PC-9 (cell line): ENCODE measurements around the gene PAK1IP1. TPM values are rescaled to one million over a fixed set of nuclear protein-coding genes. Genes with fewer than 3 reads are reported as not detected.
"Not testable (repeated sequence)": the region's sequence is repeated elsewhere in the genome, so short reads cannot be mapped to it uniquely, and the experiment has no call there.

ENCODE experiments used
- BruUV-seq: library from RNA; stranded (reverse); fragments of 400-500 nt; replicated peaks from 2 replicates; lab custom pipeline; 2021; lab: Mats Ljungman, UMichigan
- CTCF ChIA-PET: fragments of 300-600 bp; sonication (Branson Sonifier 250); formaldehyde crosslinking; loops from one replicate; lab custom pipeline; 2022; ENCODE audit warnings: antibody characterized with exemption; lab: Charles Lee
- POLR2A ChIA-PET: fragments of 300-600 bp; sonication (Branson Sonifier 250); formaldehyde crosslinking; loops from one replicate; lab custom pipeline; 2022; ENCODE audit warnings: antibody characterized with exemption; ENCODE audit not compliant: unreplicated experiment; lab: Charles Lee
- DNase-seq, 2 experiments: peaks; one replicate each; pipeline versions ENCODE4 v3.0.0 to v3.0.0-alpha.2; 2015 to 2022; ENCODE audit warnings: mixed read lengths in 1 of 2
- H2AFZ ChIP-seq: fragments of 200-600 bp; sonication (generic); 2 replicates; pipeline ENCODE4 v1.8.1; 2017; ENCODE audit warnings: antibody characterized with exemption
- H3F3A ChIP-seq: fragments of 200-600 bp; sonication (generic); 2 replicates; pipeline ENCODE4 v1.8.1; 2017; ENCODE audit warnings: antibody characterized with exemption, mild to moderate bottlenecking, low read depth; ENCODE audit not compliant: insufficient read depth
- H3K27ac ChIP-seq: fragments of 200-600 bp; sonication (generic); 2 replicates; pipeline ENCODE4 v1.6.1; 2016; ENCODE audit warnings: mixed run types
- H3K27me3 ChIP-seq: fragments of 200-600 bp; sonication (generic); 2 replicates; pipeline ENCODE4 v1.6.1; 2016; ENCODE audit warnings: low read depth, mixed run types; ENCODE audit not compliant: insufficient read depth
- H3K36me3 ChIP-seq: fragments of 200-600 bp; sonication (generic); 2 replicates; pipeline ENCODE4 v1.6.1; 2016; ENCODE audit warnings: low read depth, mixed run types
- H3K4me1 ChIP-seq: fragments of 200-600 bp; sonication (generic); replicated peaks from 2 replicates; pipeline ENCODE4 v1.6.1; 2016; ENCODE audit warnings: mixed run types; ENCODE audit not compliant: insufficient read depth
- H3K4me2 ChIP-seq: fragments of 200-600 bp; sonication (generic); 2 replicates; pipeline ENCODE4 v1.6.1; 2017; ENCODE audit warnings: mixed run types
- H3K4me3 ChIP-seq: fragments of 200-600 bp; sonication (generic); 2 replicates; pipeline ENCODE4 v1.6.1; 2016; ENCODE audit warnings: mixed run types
- H3K79me2 ChIP-seq: fragments of 200-600 bp; sonication (generic); 2 replicates; pipeline ENCODE4 v1.6.1; 2017; ENCODE audit warnings: low read depth, mixed run types
- H3K9me2 ChIP-seq: fragments of 200-600 bp; sonication (generic); 2 replicates; pipeline ENCODE4 v1.8.1; 2017; ENCODE audit warnings: mild to moderate bottlenecking; ENCODE audit not compliant: insufficient read depth
- H3K9me3 ChIP-seq: fragments of 200-600 bp; sonication (generic); 2 replicates; pipeline ENCODE4 v1.8.1; 2016; ENCODE audit warnings: low read depth; ENCODE audit not compliant: insufficient read depth
- H4K20me1 ChIP-seq: fragments of 200-600 bp; sonication (generic); 2 replicates; pipeline ENCODE4 v1.8.1; 2017; ENCODE audit not compliant: insufficient read depth
- EZH2 ChIP-seq: fragments of 200-600 bp; sonication (generic); IDR thresholded peaks from 2 replicates; pipeline ENCODE4 v1.8.0; 2017; ENCODE audit warnings: antibody characterized with exemption, low read depth
- intact Hi-C: fragments of 100-400 bp; cut with micrococcal nuclease; formaldehyde crosslinking; loops from one replicate; pipeline ENCODE4 v1.10.0; 2022; ENCODE audit not compliant: unreplicated experiment
- total RNA-seq: library from RNA; stranded (reverse); gene quantifications from 2 replicates; pipeline ENCODE4 v1.2.3, GENCODE V29; 2021
- TF ChIP-seq, protein P1 (sequence below): fragments of 200-600 bp; sonication (generic); conservative IDR thresholded peaks from 2 replicates; pipeline ENCODE4 v1.6.1; 2017; ENCODE audit warnings: mixed run types, antibody characterized with exemption, mild to moderate bottlenecking, moderate library complexity

The PAK1IP1 gene
- total RNA-seq, 1 experiment from 2014 or later = 15.2 TPM

DNA sequence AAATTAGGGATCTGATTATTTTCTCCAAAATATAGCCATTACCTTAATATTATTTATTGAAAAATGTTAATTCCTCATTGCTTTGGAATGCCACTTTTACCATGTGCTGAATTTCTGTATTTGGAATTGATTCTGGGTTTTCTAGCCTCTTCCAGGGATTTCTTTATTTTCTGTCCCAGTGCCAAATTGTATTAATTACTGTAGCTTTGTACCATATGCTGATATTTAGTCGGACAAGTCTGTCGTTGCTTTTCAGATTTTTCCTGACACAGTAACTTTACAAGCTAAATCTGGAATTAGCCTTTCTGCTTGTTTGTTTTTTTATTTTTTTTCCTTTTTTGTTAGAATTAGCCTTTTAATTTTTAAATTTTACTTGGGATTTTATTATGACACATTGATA is 42.0 kb downstream of the PAK1IP1 start:
- ChIA-PET CTCF (no interaction called here), POLR2A (no interaction called here)
- Histone ChIP-seq H3K79me2 (no peaks in the 10 kb centered on the region), H3K4me1 (peaks cover 10% of the 10 kb centered on the region), H3K4me2 (no peak overlapping the region), H3K9me3 (no peaks in the 10 kb centered on the region), H4K20me1 (no peaks in the 10 kb centered on the region), H2AFZ (no peak overlapping the region), H3F3A (peaks cover 16% of the 10 kb centered on the region), H3K4me3 (no peak overlapping the region), H3K36me3 (no peaks in the 10 kb centered on the region), H3K27me3 (no peaks in the 10 kb centered on the region), H3K27ac (no peak overlapping the region), H3K9me2 (no peaks in the 10 kb centered on the region)
- no peak for DNase-seq
- BruUV-seq = no TSS peak
- TF ChIP-seq EZH2 = no peak
- TF ChIP-seq, protein P1, sequence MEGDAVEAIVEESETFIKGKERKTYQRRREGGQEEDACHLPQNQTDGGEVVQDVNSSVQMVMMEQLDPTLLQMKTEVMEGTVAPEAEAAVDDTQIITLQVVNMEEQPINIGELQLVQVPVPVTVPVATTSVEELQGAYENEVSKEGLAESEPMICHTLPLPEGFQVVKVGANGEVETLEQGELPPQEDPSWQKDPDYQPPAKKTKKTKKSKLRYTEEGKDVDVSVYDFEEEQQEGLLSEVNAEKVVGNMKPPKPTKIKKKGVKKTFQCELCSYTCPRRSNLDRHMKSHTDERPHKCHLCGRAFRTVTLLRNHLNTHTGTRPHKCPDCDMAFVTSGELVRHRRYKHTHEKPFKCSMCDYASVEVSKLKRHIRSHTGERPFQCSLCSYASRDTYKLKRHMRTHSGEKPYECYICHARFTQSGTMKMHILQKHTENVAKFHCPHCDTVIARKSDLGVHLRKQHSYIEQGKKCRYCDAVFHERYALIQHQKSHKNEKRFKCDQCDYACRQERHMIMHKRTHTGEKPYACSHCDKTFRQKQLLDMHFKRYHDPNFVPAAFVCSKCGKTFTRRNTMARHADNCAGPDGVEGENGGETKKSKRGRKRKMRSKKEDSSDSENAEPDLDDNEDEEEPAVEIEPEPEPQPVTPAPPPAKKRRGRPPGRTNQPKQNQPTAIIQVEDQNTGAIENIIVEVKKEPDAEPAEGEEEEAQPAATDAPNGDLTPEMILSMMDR = no peak
- intact Hi-C loops = no loop called here

DNA sequence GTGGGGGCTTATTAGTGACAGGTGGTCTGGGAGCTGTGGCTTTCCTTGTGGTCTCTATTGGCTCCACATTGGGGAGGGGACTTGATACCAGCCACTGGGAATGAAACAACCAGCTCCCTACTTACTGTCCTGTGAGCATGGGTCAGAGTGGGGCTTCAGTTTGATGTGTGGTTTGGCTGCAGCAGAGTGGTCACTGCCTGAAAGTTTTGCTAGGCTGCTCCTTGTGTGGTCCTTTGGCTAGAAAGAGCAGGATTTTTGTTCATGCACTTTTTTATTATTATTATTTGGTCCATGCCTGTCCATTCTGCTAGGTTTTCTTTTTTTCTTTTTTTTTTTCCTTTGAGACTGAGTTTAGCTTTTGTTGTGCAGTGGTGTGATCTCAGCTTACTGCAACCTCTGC is 45.3 kb downstream of the PAK1IP1 start:
- intact Hi-C loops = no loop called here
- no TSS peak for BruUV-seq

DNA sequence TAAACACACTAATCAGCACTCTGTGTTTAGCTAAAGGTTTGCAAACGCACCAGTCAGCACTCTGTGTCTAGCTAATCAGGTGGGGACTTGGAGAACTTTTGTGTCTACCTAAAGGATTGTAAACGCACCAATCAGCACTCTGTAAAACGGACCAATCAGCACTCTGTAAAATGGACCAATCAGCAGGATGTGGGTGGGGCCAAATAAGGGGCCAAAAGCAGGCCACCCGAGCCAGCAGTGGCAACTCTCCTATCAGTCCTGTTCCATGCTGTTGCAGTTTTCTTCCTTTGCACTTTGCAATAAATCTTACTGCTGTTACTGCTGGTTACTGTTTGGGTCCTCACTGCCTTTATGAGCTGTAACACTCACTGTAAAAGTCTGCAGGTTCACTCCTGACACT is 46.9 kb downstream of the PAK1IP1 start:
- H2AFZ ChIP-seq, CTCF ChIA-PET, H3K36me3 ChIP-seq: not testable (repeated sequence)

More for the DNA sequence above, 45.3 kb downstream of the PAK1IP1 start:
- H3K4me1 ChIP-seq = peaks cover 6% of the 10 kb centered on the region
- H3K4me2 ChIP-seq = no peak overlapping the region
- H3K9me3 ChIP-seq = no peaks in the 10 kb centered on the region
- no peaks in the 10 kb centered on the region for H3K27me3 ChIP-seq
- no peaks in the 10 kb centered on the region for H3K79me2 ChIP-seq
- CTCF ChIA-PET = interaction anchor here (0.7 kb wide), 1 partner anchor 904 kb away, joined by 4 read pairs; no protein-coding TSS in a partner anchor
- no peak overlapping the region for H3K27ac ChIP-seq
- H3K4me3 ChIP-seq = no peak overlapping the region
- no peaks in the 10 kb centered on the region for H3K9me2 ChIP-seq
- no peaks in the 10 kb centered on the region for H3K36me3 ChIP-seq
- POLR2A ChIA-PET = no interaction called here
- peaks cover 6% of the 10 kb centered on the region for H3F3A ChIP-seq
- TF ChIP-seq, protein P1 = no peak
- TF ChIP-seq EZH2 = no peak
- H4K20me1 ChIP-seq = no peaks in the 10 kb centered on the region
- DNase-seq = no peak
- no peak overlapping the region for H2AFZ ChIP-seq

DNA sequence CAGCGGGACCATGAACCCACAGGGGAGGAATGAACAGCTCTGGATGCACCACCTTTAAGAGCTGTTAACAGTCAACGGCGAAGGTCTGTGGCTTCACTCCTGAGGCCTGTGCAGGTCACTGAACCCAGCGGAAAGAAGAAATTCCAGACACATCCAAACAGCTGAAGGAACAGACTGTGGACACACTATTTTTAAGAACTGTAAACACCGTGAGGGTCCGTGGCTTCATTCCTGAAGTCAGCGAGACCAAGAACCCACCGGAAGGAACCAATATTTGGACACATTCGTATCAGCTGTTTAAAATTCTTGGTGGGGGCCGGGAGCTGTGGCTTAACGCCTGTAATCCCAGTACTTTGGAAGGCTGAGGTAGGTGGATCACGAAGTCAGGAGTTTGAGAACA is 47.5 kb downstream of the PAK1IP1 start:
- Histone ChIP-seq H3F3A (no peaks in the 10 kb centered on the region; the same call in 1 of the 2 replicates), H3K27me3 (no peaks in the 10 kb centered on the region), H3K4me1 (0 out of 2 replicates have a peak, but pooled peaks cover 4% of the 10 kb centered on the region), H3K4me2 (no peak overlapping the region), H3K79me2 (no peaks in the 10 kb centered on the region), H3K4me3 (no peak overlapping the region), H3K27ac (no peak overlapping the region), H2AFZ (no peak overlapping the region), H3K36me3 (no peaks in the 10 kb centered on the region), H3K9me3 (no peaks in the 10 kb centered on the region), H3K9me2 (no peaks in the 10 kb centered on the region), H4K20me1 (no peaks in the 10 kb centered on the region)
- intact Hi-C loops = no loop called here
- no peak for DNase-seq
- CTCF ChIA-PET = no interaction called here
- TF ChIP-seq, protein P1 = no peak
- no peak for TF ChIP-seq EZH2
- POLR2A ChIA-PET = no interaction called here
- BruUV-seq = no TSS peak

More for the DNA sequence above, 46.9 kb downstream of the PAK1IP1 start:
- DNase-seq, H3K9me3 ChIP-seq, H4K20me1 ChIP-seq, H3K79me2 ChIP-seq, H3K4me2 ChIP-seq, BruUV-seq, POLR2A ChIA-PET, H3F3A ChIP-seq, H3K9me2 ChIP-seq, H3K27ac ChIP-seq, H3K27me3 ChIP-seq, H3K4me3 ChIP-seq, H3K4me1 ChIP-seq, intact Hi-C loops: not testable (repeated sequence)
